H1 (cell line): ENCODE data around the gene USP37.

Experiments used
- RAD21 ChIP-seq, 2 experiments: IDR thresholded peaks in 1 of 2; conservative IDR thresholded peaks in 1 of 2; 2 replicates each; pipeline ENCODE4 v1.6.1; 2011; ENCODE audit warnings: low read depth in 2 of 2, low read length in 2 of 2, improper control_type of control experiment in 1 of 2, inconsistent platforms in 1 of 2, mild to moderate bottlenecking in 1 of 2, moderate library complexity in 1 of 2
- TF ChIP-seq, protein P1 (sequence below): IDR thresholded peaks from 2 replicates; pipeline ENCODE4 v1.6.1; 2012; ENCODE audit warnings: inconsistent platforms
- TF ChIP-seq, protein P2 (sequence below), 3 experiments: IDR thresholded peaks; 1 replicate in 2 of 3; 2 replicates in 1 of 3; pipeline versions ENCODE4 v1.5.1 to v1.6.1; 2011; ENCODE audit warnings: low read length in 3 of 3, mild to moderate bottlenecking in 3 of 3, inconsistent platforms in 2 of 3, low read depth in 1 of 3, moderate library complexity in 1 of 3; ENCODE audit not compliant: insufficient read depth in 1 of 3; ENCODE audit errors: control extremely low read depth in 1 of 3

DNA sequence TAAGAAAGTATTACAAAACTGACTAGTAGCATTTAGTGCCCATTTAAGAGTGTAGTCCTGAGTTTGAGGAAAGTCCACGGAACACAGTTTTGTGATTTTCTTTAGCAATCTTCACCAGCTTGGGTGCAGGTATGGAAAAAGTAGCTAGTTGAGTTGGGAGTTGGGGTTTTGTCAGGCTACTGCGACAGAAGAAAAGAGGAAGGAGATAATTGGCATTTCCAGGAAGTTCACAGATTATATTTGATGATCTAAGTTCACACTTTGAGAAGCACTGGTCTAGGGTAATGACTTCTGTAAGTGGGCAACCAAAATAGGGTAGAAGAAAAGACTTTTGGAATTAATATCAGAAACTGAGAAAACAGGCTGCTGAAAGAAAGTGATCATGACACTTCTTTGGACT lies 97.1 kb downstream of the USP37 start:
- TF ChIP-seq, protein P1, sequence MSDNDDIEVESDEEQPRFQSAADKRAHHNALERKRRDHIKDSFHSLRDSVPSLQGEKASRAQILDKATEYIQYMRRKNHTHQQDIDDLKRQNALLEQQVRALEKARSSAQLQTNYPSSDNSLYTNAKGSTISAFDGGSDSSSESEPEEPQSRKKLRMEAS, result no peak
- TF ChIP-seq RAD21 (IDR thresholded peaks at IDR 0.05 in 1 of 2, conservative IDR thresholded peaks at IDR 0.05 in 1 of 2; ENCODE audit: low read depth in 2 of 2, low read length in 2 of 2), result no peak
- TF ChIP-seq, protein P2, sequence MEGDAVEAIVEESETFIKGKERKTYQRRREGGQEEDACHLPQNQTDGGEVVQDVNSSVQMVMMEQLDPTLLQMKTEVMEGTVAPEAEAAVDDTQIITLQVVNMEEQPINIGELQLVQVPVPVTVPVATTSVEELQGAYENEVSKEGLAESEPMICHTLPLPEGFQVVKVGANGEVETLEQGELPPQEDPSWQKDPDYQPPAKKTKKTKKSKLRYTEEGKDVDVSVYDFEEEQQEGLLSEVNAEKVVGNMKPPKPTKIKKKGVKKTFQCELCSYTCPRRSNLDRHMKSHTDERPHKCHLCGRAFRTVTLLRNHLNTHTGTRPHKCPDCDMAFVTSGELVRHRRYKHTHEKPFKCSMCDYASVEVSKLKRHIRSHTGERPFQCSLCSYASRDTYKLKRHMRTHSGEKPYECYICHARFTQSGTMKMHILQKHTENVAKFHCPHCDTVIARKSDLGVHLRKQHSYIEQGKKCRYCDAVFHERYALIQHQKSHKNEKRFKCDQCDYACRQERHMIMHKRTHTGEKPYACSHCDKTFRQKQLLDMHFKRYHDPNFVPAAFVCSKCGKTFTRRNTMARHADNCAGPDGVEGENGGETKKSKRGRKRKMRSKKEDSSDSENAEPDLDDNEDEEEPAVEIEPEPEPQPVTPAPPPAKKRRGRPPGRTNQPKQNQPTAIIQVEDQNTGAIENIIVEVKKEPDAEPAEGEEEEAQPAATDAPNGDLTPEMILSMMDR (IDR thresholded peaks at IDR 0.05; ENCODE audit: control extremely low read depth in 1 of 3, insufficient read depth in 1 of 3, low read depth in 1 of 3, low read length in 3 of 3), result no peak
